Choroid plexus epithelial cell (primary cell): ENCODE measurements around the gene BARHL1.
A peak's percentile ranks its signal among the peaks of the same experiment; 100 is the strongest.

Source experiments
- DNase-seq: peaks from one replicate; pipeline ENCODE4 v3.0.0-alpha.2; 2010; ENCODE audit warnings: low read depth
- H3K4me3 ChIP-seq: 2 replicates; pipeline ENCODE4 v1.5.1; 2011; ENCODE audit warnings: low read depth, mild to moderate bottlenecking, control low read depth, low read length, moderate library complexity
- TF ChIP-seq, protein P1 (sequence below): conservative IDR thresholded peaks from 2 replicates; pipeline ENCODE4 v1.5.1; 2011; ENCODE audit warnings: low read depth, mild to moderate bottlenecking, control low read depth, inconsistent platforms, low read length, moderate library complexity

The BARHL1 gene

DNA sequence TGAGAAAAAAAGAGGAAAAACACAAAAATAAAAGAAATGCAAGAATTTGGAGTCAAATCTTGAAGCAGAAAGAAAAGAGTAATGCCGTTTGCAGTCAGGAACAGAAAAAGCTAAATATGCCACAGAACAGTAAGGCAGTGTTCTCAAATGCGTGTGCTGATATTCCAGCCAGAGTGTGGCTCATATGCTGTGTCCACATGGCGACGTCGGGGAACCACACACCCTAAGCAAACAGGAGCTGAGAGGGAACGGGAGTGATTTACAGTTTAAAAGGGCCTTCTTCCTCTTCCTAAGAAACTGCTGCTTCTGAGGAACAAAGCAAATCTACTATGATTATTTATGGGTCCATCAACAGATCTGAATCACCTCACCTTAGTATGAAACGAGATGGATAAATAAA lies 44.7 kb downstream of the BARHL1 start:
- H3K4me3 ChIP-seq: no peak overlapping the region
- TF ChIP-seq, protein P1, sequence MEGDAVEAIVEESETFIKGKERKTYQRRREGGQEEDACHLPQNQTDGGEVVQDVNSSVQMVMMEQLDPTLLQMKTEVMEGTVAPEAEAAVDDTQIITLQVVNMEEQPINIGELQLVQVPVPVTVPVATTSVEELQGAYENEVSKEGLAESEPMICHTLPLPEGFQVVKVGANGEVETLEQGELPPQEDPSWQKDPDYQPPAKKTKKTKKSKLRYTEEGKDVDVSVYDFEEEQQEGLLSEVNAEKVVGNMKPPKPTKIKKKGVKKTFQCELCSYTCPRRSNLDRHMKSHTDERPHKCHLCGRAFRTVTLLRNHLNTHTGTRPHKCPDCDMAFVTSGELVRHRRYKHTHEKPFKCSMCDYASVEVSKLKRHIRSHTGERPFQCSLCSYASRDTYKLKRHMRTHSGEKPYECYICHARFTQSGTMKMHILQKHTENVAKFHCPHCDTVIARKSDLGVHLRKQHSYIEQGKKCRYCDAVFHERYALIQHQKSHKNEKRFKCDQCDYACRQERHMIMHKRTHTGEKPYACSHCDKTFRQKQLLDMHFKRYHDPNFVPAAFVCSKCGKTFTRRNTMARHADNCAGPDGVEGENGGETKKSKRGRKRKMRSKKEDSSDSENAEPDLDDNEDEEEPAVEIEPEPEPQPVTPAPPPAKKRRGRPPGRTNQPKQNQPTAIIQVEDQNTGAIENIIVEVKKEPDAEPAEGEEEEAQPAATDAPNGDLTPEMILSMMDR: no peak
- no peak for DNase-seq

DNA sequence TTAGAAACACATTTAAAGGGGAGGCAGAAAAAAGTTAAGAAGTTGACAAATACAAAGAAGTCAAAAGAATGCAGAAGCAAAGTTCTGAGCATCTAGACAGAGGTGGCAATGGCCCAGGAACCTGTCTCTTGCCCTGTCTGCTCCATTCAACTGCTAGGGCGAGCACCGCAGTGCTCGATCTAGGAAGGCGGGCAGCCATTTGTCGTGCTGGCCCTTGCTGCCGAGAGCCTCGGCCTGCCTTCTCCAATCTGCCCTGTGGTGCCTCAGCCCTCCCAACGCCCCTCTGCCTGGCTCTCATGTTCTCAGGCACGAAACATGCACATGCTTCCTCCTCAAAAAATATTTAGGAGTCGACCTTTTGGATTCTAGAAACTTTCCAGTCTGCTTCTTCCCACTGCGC lies 45.2 kb downstream of the BARHL1 start:
- no peak for DNase-seq
- no peak overlapping the region for H3K4me3 ChIP-seq
- TF ChIP-seq, protein P1: no peak

DNA sequence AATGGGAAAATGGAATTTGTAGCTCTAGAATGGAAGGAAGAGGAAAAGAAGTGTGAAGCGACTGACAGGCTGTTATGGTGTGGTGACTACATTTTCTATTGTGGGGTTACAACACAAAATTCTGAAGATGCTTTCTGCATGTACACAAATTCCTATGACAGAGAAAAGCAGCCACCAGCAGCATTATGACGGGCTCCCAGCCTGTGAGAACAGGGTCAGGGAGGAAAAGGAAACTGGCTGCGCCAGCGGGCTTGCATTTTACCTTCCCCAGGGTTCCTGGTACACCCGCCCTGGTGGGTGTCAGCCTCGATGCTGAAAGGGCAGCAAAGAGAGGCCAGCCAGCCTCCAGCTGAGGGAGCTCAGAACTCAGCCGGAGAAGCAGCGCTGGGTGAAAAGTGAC lies 46.3 kb downstream of the BARHL1 start:
- no peak for DNase-seq
- TF ChIP-seq, protein P1: no peak

DNA sequence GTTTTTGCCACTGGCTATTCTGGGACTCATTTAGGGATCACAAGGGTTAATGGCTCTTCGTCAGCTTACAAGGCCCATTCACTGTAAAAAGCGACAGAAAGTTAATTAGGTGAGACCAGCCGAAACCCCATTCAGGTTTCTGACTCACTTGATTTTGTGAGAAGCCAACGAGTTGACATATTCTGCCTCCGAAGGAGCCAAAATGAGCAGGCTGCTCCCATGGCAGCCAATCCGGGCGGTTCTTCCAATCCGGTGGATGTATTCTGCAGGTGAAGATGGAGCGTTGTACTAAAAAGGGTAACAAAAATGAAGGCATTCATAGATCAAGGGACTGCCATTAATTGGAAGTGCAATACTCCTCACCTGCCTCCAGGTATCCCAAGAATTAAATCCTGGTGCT lies 47.7 kb downstream of the BARHL1 start:
- DNase-seq: no peak
- TF ChIP-seq, protein P1: no peak
- H3K4me3 ChIP-seq: no peak overlapping the region

More for the DNA sequence above, 46.3 kb downstream of the BARHL1 start:
- H3K4me3 ChIP-seq: no peak overlapping the region

DNA sequence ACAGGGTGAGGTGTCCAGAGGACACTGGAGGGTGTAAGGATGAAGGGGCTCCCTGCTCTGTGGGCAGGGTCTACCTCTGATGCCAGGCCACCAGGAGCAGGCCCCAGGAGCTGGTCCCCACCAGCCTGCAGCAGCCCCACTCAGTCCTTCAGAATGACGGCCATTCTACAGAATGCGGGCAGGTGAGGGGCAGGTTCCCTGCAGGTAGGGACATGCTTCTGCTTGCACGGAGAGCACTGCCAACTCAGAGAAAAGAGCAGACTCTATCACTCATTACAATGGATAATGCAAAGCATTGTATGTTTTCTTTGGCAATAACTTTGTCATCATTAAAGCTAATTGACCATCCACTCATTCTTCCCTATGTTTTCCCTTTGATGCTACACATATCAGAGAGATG lies 48.4 kb downstream of the BARHL1 start:
- TF ChIP-seq, protein P1: no peak
- H3K4me3 ChIP-seq: no peak overlapping the region
- no peak for DNase-seq

DNA sequence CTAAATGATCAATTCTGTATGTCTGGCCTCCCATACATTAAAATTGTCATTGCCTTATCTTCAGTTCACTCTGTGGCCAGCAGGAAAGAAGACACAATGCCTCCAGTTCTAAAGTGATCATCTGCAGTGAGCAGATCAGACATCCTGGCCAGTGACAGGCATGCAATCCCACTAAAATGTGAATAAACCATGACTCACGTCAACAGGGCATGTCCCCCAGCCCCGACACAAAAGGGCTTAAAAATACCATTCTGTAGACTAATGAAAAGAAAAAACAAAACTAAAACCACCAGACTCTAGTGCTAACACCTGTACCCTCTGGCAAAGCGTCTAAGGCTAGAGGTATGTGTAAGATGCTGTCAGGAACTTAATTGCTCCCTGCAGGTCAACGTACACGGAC lies 48.9 kb downstream of the BARHL1 start:
- peak; percentile 47 for DNase-seq
- H3K4me3 ChIP-seq: no peak overlapping the region
- TF ChIP-seq, protein P1: peak; percentile 17

DNA sequence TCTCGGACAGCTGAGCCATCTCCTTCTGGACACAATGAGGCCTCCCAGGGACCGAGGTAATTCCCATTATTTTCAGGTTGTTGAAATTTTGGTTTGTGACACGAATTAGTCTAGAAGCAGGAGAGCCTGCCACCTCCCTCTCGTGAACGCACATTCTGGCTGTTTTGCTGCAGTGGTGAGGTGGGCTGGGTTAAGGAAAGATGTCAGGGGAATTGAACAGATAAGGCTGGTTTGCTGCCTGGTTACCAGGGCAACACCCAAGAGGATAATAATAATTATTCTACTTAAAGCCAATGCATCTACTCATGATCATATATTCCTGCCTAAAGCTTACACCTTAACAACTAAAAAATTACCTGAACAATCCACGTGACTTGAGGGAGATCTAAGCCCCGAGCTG lies 49.3 kb downstream of the BARHL1 start:
- peak; percentile 22 for DNase-seq
- no peak overlapping the region for H3K4me3 ChIP-seq

More for the DNA sequence above, 49.3 kb downstream of the BARHL1 start:
- TF ChIP-seq, protein P1: no peak
